Sigmoid colon (tissue), 4 donors: ENCODE measurements around the gene TSPEAR.

Source experiments
- CTCF ChIP-seq, 4 experiments: fragments of 450-650 bp in 3 of 4; fragments of 200-600 bp in 1 of 4; IDR thresholded peaks; one replicate each; pipeline ENCODE4 v1.5.1; 2016 to 2019; ENCODE audit warnings: antibody characterized with exemption in 4 of 4, mild to moderate bottlenecking in 3 of 4, moderate library complexity in 2 of 4
- POLR2A ChIP-seq, 2 donors: fragments of 450-650 bp; IDR thresholded peaks; one replicate each; pipeline ENCODE4 v1.6.1; 2016; ENCODE audit warnings: antibody characterized with exemption in 2 of 2, mild to moderate bottlenecking in 2 of 2, moderate library complexity in 2 of 2
- POLR2AphosphoS5 ChIP-seq, 4 donors: sonication (generic); formaldehyde crosslinking; IDR thresholded peaks; one replicate each; pipeline ENCODE4 v1.6.1; 2017; ENCODE audit warnings: antibody characterized with exemption in 4 of 4

DNA sequence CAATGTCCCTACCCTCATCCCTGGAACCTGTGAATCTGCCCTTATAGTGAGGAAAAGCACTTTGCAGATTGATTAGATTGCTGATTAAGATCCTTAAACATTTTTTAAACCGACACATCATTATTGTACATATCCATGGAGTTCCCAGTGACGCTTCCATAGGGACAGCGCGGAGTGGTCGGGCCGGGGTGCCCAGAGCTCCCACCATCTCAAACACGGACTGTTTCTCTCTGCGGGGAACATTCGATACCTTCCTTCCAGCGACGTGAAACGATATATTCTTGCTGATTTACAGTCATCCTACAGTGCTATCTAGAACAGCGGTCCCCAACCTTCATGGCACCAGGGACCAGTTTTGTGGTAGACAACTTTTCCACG is 10.4 kb downstream of the TSPEAR start:
- TF ChIP-seq POLR2A (IDR thresholded peaks at IDR 0.05) (no peak), CTCF (IDR thresholded peaks at IDR 0.05) (no peak), POLR2AphosphoS5 (IDR thresholded peaks at IDR 0.05) (no peak)
